HG02610 (cell line): Measurements from ENCODE around the gene GARIN5B.

Experiments used
- ATAC-seq: cut with Tn5 transposase; IDR thresholded peaks from one replicate; pipeline ENCODE4 v1.9.1; 2021; ENCODE audit warnings: mild to moderate bottlenecking, moderate library complexity; ENCODE audit not compliant: unreplicated experiment

Gene GARIN5B

GRCh38 chr19:55389386-55390317 lies 26.6 kb upstream of the GARIN5B start:
- no peak for ATAC-seq

GRCh38 chr19:55387736-55388497 lies 24.9 kb upstream of the GARIN5B start:
- no peak for ATAC-seq

- no peak for ATAC-seq
Observed at GRCh38 chr19:55386493-55386971, 23.5 kb upstream of the GARIN5B start.

- peak; percentile 57 for ATAC-seq
Observed at GRCh38 chr19:55385724-55386492, 22.8 kb upstream of the GARIN5B start, which contains the start of gene RPL28. Gene RPL28, plus strand, starts transcription at chr19:55385932. Its CDS starts 426 bp downstream, at chr19:55386358.

GRCh38 chr19:55384920-55385723 lies 22.1 kb upstream of the GARIN5B start:
- peak; percentile 65 for ATAC-seq

- ATAC-seq = no peak
Observed at GRCh38 chr19:55384131-55384919, 21.3 kb upstream of the GARIN5B start, which contains the start of gene TMEM238. Gene TMEM238, minus strand, starts transcription at chr19:55384292. Its CDS starts 33 bp downstream, at chr19:55384259.

GRCh38 chr19:55383279-55384130 lies 20.4 kb upstream of the GARIN5B start:
- ATAC-seq = no peak

GRCh38 chr19:55382522-55383054 lies 19.5 kb upstream of the GARIN5B start:
- ATAC-seq = no peak

GRCh38 chr19:55382013-55382412 lies 19.0 kb upstream of the GARIN5B start:
- no peak for ATAC-seq

GRCh38 chr19:55379174-55379573 lies 16.1 kb upstream of the GARIN5B start:
- no peak for ATAC-seq

GRCh38 chr19:55377356-55378131 lies 14.5 kb upstream of the GARIN5B start:
- ATAC-seq = no peak

- ATAC-seq = no peak
Observed at GRCh38 chr19:55376241-55376933, 13.3 kb upstream of the GARIN5B start, which contains the start of gene TMEM190. Gene TMEM190, plus strand, starts transcription at chr19:55376826. Its CDS starts 28 bp downstream, at chr19:55376854.

GRCh38 chr19:55373993-55374757 lies 11.1 kb upstream of the GARIN5B start:
- ATAC-seq = no peak

GRCh38 chr19:55373306-55373992 lies 10.4 kb upstream of the GARIN5B start:
- no peak for ATAC-seq
